SK-N-SH treated with all-trans-retinoic acid at 6 μM for 48 hours (cell line): ENCODE results near the gene CEP152.

Experiments used
- ARNTL ChIP-seq: fragments of 450-650 bp; formaldehyde crosslinking; IDR thresholded peaks from 2 replicates; pipeline ENCODE4 v1.5.0; 2020; ENCODE audit warnings: low read depth, mild to moderate bottlenecking, moderate library complexity, borderline replicate concordance
- BACH2 ChIP-seq: fragments of 250-450 bp; sonication (Bioruptor Pico); IDR thresholded peaks from 2 replicates; pipeline ENCODE4 v1.9.0; 2021; ENCODE audit warnings: mild to moderate bottlenecking, borderline replicate concordance
- GLIS3 ChIP-seq: fragments of 250-450 bp; sonication (Bioruptor Pico); IDR thresholded peaks from 2 replicates; pipeline ENCODE4 v1.5.0; 2020; ENCODE audit warnings: mild to moderate bottlenecking, moderate library complexity
- PPARA ChIP-seq: fragments of 250-450 bp; sonication (Bioruptor Pico); IDR thresholded peaks from 2 replicates; pipeline ENCODE4 v1.5.0; 2020; ENCODE audit warnings: mild to moderate bottlenecking, borderline replicate concordance
- RARB ChIP-seq: fragments of 250-450 bp; sonication (Bioruptor Pico); IDR thresholded peaks from 2 replicates; pipeline ENCODE4 v1.8.0; 2021; ENCODE audit warnings: mild to moderate bottlenecking, moderate library complexity
- SNAI2 ChIP-seq: fragments of 250-450 bp; sonication (Bioruptor Pico); IDR thresholded peaks from 2 replicates; pipeline ENCODE4 v1.5.0; 2020; ENCODE audit warnings: mild to moderate bottlenecking, moderate library complexity
- TOX ChIP-seq: fragments of 250-450 bp; sonication (Bioruptor Pico); IDR thresholded peaks from 2 replicates; pipeline ENCODE4 v1.8.0; 2021; ENCODE audit warnings: mild to moderate bottlenecking, moderate library complexity, borderline replicate concordance
- ZFP3 ChIP-seq: fragments of 250-450 bp; sonication (Bioruptor Pico); IDR thresholded peaks from 2 replicates; pipeline ENCODE4 v1.5.0; 2020; ENCODE audit warnings: mild to moderate bottlenecking, moderate library complexity
- ZNF565 ChIP-seq: fragments of 450-650 bp; formaldehyde crosslinking; conservative IDR thresholded peaks from 2 replicates; pipeline ENCODE4 v1.5.0; 2020; ENCODE audit warnings: low read depth, mild to moderate bottlenecking, moderate library complexity
- ZNF70 ChIP-seq: fragments of 450-650 bp; formaldehyde crosslinking; IDR thresholded peaks from 2 replicates; pipeline ENCODE4 v1.5.0; 2020; ENCODE audit warnings: mild to moderate bottlenecking, moderate library complexity
- TF ChIP-seq, protein P1 (sequence below): fragments of 250-450 bp; sonication (Bioruptor Pico); IDR thresholded peaks from 2 replicates; pipeline ENCODE4 v1.8.0; 2020; ENCODE audit warnings: mild to moderate bottlenecking, moderate library complexity, borderline replicate concordance
- TF ChIP-seq, protein P2 (sequence below): fragments of 250-450 bp; sonication (Bioruptor Pico); IDR thresholded peaks from 2 replicates; pipeline ENCODE4 v1.5.0; 2020; ENCODE audit warnings: mild to moderate bottlenecking, moderate library complexity
- TF ChIP-seq, protein P3 (sequence below): fragments of 250-450 bp; sonication (Bioruptor Pico); IDR thresholded peaks from 2 replicates; pipeline ENCODE4 v1.5.1; 2021; ENCODE audit warnings: mild to moderate bottlenecking, moderate library complexity
- TF ChIP-seq, protein P4 (sequence below): fragments of 250-450 bp; sonication (Bioruptor Pico); IDR thresholded peaks from 2 replicates; pipeline ENCODE4 v1.5.1; 2020; ENCODE audit warnings: low read depth, mild to moderate bottlenecking, moderate library complexity

DNA sequence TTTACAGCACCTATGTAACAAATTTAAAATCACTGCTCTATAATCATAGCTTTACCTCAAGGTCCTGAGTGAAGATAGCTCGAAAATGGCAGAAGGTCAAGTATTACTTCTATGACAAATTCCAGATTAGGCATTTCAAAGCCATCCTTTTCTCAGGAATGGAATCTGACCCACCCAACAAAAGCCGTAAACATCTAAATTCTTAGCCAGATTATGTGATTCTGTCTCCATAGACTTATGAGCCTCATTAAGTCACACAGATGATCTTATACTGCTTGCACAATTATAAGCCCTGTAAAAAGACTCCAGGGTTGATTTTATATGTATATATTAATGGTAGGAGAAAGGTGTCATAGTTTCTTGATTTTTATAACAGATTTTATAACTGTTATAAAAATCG is 56.9 kb downstream of the CEP152 start:
- TF ChIP-seq, protein P1, sequence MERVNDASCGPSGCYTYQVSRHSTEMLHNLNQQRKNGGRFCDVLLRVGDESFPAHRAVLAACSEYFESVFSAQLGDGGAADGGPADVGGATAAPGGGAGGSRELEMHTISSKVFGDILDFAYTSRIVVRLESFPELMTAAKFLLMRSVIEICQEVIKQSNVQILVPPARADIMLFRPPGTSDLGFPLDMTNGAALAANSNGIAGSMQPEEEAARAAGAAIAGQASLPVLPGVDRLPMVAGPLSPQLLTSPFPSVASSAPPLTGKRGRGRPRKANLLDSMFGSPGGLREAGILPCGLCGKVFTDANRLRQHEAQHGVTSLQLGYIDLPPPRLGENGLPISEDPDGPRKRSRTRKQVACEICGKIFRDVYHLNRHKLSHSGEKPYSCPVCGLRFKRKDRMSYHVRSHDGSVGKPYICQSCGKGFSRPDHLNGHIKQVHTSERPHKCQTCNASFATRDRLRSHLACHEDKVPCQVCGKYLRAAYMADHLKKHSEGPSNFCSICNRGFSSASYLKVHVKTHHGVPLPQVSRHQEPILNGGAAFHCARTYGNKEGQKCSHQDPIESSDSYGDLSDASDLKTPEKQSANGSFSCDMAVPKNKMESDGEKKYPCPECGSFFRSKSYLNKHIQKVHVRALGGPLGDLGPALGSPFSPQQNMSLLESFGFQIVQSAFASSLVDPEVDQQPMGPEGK (CRISPR knock-in tag): no peak
- TF ChIP-seq, protein P2, sequence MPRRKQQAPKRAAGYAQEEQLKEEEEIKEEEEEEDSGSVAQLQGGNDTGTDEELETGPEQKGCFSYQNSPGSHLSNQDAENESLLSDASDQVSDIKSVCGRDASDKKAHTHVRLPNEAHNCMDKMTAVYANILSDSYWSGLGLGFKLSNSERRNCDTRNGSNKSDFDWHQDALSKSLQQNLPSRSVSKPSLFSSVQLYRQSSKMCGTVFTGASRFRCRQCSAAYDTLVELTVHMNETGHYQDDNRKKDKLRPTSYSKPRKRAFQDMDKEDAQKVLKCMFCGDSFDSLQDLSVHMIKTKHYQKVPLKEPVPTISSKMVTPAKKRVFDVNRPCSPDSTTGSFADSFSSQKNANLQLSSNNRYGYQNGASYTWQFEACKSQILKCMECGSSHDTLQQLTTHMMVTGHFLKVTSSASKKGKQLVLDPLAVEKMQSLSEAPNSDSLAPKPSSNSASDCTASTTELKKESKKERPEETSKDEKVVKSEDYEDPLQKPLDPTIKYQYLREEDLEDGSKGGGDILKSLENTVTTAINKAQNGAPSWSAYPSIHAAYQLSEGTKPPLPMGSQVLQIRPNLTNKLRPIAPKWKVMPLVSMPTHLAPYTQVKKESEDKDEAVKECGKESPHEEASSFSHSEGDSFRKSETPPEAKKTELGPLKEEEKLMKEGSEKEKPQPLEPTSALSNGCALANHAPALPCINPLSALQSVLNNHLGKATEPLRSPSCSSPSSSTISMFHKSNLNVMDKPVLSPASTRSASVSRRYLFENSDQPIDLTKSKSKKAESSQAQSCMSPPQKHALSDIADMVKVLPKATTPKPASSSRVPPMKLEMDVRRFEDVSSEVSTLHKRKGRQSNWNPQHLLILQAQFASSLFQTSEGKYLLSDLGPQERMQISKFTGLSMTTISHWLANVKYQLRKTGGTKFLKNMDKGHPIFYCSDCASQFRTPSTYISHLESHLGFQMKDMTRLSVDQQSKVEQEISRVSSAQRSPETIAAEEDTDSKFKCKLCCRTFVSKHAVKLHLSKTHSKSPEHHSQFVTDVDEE (CRISPR knock-in tag): no peak
- TF ChIP-seq ARNTL: no peak
- TF ChIP-seq ZNF70 (CRISPR knock-in tag): no peak
- no peak for TF ChIP-seq GLIS3 (CRISPR knock-in tag)
- no peak for TF ChIP-seq SNAI2 (CRISPR knock-in tag)
- TF ChIP-seq, protein P3, sequence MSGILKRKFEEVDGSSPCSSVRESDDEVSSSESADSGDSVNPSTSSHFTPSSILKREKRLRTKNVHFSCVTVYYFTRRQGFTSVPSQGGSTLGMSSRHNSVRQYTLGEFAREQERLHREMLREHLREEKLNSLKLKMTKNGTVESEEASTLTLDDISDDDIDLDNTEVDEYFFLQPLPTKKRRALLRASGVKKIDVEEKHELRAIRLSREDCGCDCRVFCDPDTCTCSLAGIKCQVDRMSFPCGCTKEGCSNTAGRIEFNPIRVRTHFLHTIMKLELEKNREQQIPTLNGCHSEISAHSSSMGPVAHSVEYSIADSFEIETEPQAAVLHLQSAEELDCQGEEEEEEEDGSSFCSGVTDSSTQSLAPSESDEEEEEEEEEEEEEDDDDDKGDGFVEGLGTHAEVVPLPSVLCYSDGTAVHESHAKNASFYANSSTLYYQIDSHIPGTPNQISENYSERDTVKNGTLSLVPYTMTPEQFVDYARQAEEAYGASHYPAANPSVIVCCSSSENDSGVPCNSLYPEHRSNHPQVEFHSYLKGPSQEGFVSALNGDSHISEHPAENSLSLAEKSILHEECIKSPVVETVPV: no peak
- TF ChIP-seq TOX (CRISPR knock-in tag): no peak
- TF ChIP-seq, protein P4, sequence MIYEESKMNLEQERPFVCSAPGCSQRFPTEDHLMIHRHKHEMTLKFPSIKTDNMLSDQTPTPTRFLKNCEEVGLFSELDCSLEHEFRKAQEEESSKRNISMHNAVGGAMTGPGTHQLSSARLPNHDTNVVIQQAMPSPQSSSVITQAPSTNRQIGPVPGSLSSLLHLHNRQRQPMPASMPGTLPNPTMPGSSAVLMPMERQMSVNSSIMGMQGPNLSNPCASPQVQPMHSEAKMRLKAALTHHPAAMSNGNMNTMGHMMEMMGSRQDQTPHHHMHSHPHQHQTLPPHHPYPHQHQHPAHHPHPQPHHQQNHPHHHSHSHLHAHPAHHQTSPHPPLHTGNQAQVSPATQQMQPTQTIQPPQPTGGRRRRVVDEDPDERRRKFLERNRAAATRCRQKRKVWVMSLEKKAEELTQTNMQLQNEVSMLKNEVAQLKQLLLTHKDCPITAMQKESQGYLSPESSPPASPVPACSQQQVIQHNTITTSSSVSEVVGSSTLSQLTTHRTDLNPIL: no peak
- TF ChIP-seq RARB (CRISPR knock-in tag): no peak
- TF ChIP-seq ZFP3 (CRISPR knock-in tag): no peak
- no peak for TF ChIP-seq ZNF565 (CRISPR knock-in tag)
- TF ChIP-seq PPARA: no peak
- no peak for TF ChIP-seq BACH2 (CRISPR knock-in tag)
